GM06990 (cell line): ENCODE data around the gene IQSEC3.

Source experiments
- DNase-seq: peaks from one replicate; pipeline ENCODE4 v3.0.0-alpha.2; 2011; ENCODE audit not compliant: insufficient read length; ENCODE audit errors: extremely low read depth
- H3K27me3 ChIP-seq: replicated peaks from 2 replicates; pipeline ENCODE4 v1.6.0; 2011; ENCODE audit warnings: low read length; ENCODE audit not compliant: control insufficient read depth, insufficient read depth
- H3K36me3 ChIP-seq: 2 replicates; pipeline ENCODE4 v1.5.1; 2011; ENCODE audit warnings: low read length; ENCODE audit not compliant: control insufficient read depth, insufficient read depth
- H3K4me3 ChIP-seq: replicated peaks from 2 replicates; pipeline ENCODE4 v1.5.1; 2011; ENCODE audit warnings: low read depth, mild to moderate bottlenecking, control low read depth, low read length
- CTCF ChIP-seq: IDR thresholded peaks from 2 replicates; pipeline ENCODE4 v1.5.1; 2011; ENCODE audit warnings: low read length, control low read depth, mild to moderate bottlenecking, inconsistent platforms; ENCODE audit not compliant: insufficient read depth, poor library complexity, severe bottlenecking

IQSEC3 gene

GRCh38 chr12:109446-109845 is 42.9 kb downstream of the IQSEC3 start:
- no peak for TF ChIP-seq CTCF
- no peak for DNase-seq
- H3K27me3 ChIP-seq: no peaks in the 10 kb centered on the region
- no peaks in the 10 kb centered on the region for H3K36me3 ChIP-seq
- H3K4me3 ChIP-seq: no peak overlapping the region

GRCh38 chr12:109872-110271 is 43.3 kb downstream of the IQSEC3 start:
- Histone ChIP-seq H3K27me3 (no peaks in the 10 kb centered on the region), H3K36me3 (no peaks in the 10 kb centered on the region), H3K4me3 (no peak overlapping the region)
- no peak for TF ChIP-seq CTCF
- no peak for DNase-seq

- Histone ChIP-seq H3K4me3 (no peak overlapping the region), H3K27me3 (no peaks in the 10 kb centered on the region), H3K36me3 (no peaks in the 10 kb centered on the region)
- no peak for DNase-seq
- TF ChIP-seq CTCF: no peak
Measured at GRCh38 chr12:111699-112493, 45.3 kb downstream of the IQSEC3 start.

GRCh38 chr12:113347-113746 is 46.8 kb downstream of the IQSEC3 start:
- Histone ChIP-seq H3K27me3 (no peaks in the 10 kb centered on the region), H3K36me3 (no peaks in the 10 kb centered on the region), H3K4me3 (no peak overlapping the region)
- TF ChIP-seq CTCF: no peak
- DNase-seq: no peak

GRCh38 chr12:114626-115211 is 48.2 kb downstream of the IQSEC3 start:
- H3K4me3 ChIP-seq: no peak overlapping the region
- H3K27me3 ChIP-seq: no peaks in the 10 kb centered on the region; the same call in 1 of the 2 replicates
- H3K36me3 ChIP-seq: no peaks in the 10 kb centered on the region
- TF ChIP-seq CTCF: no peak
- DNase-seq: no peak
